Activated CD8-positive, alpha-beta memory T cell treated with anti-CD3 and anti-CD28 coated beads, Interleukin-2, amount 10 ng/mL, durations not matched to agents 7 days and 5 days (primary cell): ENCODE measurements around the gene ZNF333. TPM values are rescaled to one million over a fixed set of nuclear protein-coding genes. Genes with fewer than 3 reads are reported as not detected.
"Not testable (repeated sequence)": the region's sequence is repeated elsewhere in the genome, so short reads cannot be mapped to it uniquely, and the experiment has no call there.

Experiments used
- ATAC-seq: fragments of 150-1000 bp; cut with Tn5 transposase; one replicate; pipeline ENCODE4 v1.10.0; 2021; ENCODE audit warnings: moderate library complexity
- CTCF ChIA-PET: fragments of 350-600 bp; sonication (Branson Sonifier 250); formaldehyde crosslinking; loops from one replicate; lab custom pipeline; 2021; ENCODE audit warnings: antibody characterized with exemption; lab: Charles Lee
- DNase-seq: peaks from one replicate; pipeline ENCODE4 v3.0.0-alpha.2; 2020
- H3K27ac Mint-ChIP-seq: one replicate; pipeline ENCODE4 v1.8.0; 2021; ENCODE audit warnings: mild to moderate bottlenecking, mixed read lengths
- H3K27me3 Mint-ChIP-seq: one replicate; pipeline ENCODE4 v1.8.0; 2021; ENCODE audit warnings: mixed read lengths
- H3K36me3 Mint-ChIP-seq: one replicate; pipeline ENCODE4 v1.8.0; 2021; ENCODE audit warnings: mild to moderate bottlenecking, mixed read lengths
- H3K4me1 Mint-ChIP-seq: one replicate; pipeline ENCODE4 v1.8.0; 2021; ENCODE audit warnings: mixed read lengths
- H3K4me3 Mint-ChIP-seq: one replicate; pipeline ENCODE4 v1.8.0; 2021; ENCODE audit warnings: mild to moderate bottlenecking, moderate library complexity, mixed read lengths
- H3K9me3 Mint-ChIP-seq: one replicate; pipeline ENCODE4 v1.8.0; 2022; ENCODE audit warnings: low read depth, mixed read lengths
- total RNA-seq, 2 experiments: library from RNA; stranded (reverse); gene quantifications; one replicate each; pipeline ENCODE4 v1.2.3, GENCODE V29; 2021

The ZNF333 gene
- total RNA-seq, 2 experiments from 2014 or later = 8.5 to 11.1 TPM

GRCh38 chr19:14764401-14764800, 74.6 kb downstream of the ZNF333 start:
- Mint-ChIP-seq H3K9me3 (peaks cover 2% of the 10 kb centered on the region), H3K27ac (no peak overlapping the region), H3K36me3 (no peaks in the 10 kb centered on the region), H3K4me3 (no peak overlapping the region), H3K4me1 (no peaks in the 10 kb centered on the region), H3K27me3 (no peaks in the 10 kb centered on the region)
- ATAC-seq (no peak), DNase-seq (no peak)
- CTCF ChIA-PET = no interaction called here

GRCh38 chr19:14765403-14765802, 75.6 kb downstream of the ZNF333 start:
- H3K27ac Mint-ChIP-seq, DNase-seq, H3K4me3 Mint-ChIP-seq, H3K36me3 Mint-ChIP-seq, H3K9me3 Mint-ChIP-seq, H3K4me1 Mint-ChIP-seq, CTCF ChIA-PET, H3K27me3 Mint-ChIP-seq: not testable (repeated sequence)
- ATAC-seq = peak; percentile 45

DNA sequence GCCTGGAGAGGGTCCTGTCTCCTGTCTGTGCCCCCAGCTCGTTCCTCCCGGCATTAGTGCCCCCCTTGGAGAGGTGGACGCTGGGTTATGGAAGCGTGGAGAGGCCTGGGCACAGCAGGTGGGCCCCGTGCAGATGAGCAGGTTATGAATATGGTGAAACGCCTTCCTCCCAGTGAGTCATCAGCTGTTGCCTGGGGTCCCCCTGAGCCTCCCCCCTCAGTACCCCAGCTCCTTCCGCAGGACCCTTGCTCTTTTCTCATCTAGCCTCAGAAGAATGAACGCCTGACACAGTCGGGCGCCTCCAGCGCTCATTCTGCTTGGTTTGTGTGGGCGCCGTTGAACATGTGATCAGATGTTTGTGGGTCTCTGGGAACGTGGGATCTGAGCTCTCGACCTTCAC, 76.0 kb downstream of the ZNF333 start:
- H3K4me1 Mint-ChIP-seq, CTCF ChIA-PET, H3K27ac Mint-ChIP-seq, H3K36me3 Mint-ChIP-seq, ATAC-seq, H3K4me3 Mint-ChIP-seq, H3K9me3 Mint-ChIP-seq, H3K27me3 Mint-ChIP-seq, DNase-seq: not testable (repeated sequence)

DNA sequence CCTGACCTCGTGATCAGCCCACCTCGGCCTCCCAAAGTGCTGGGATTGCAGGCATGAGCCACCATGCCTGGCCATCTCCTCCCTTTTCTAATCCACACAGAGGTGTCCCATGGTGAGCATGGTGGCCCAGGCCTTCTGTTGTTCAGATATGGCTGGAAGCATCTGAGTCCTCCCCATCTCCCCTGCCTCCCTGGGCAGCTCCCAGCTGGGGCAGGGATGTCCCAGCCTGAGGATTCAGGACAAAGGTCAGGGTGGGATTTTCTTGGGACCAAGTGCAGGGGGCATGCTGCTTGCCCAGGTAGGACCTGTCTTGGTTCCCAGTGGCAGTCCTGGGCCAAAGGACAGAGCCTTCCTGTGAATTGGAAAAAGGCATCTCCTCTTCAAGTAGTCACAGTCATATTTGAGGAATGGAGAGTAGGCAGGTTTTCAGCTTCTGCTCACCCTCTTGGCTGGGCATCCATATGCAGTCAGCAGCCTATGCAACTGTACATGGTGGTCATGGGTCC, 77.7 kb downstream of the ZNF333 start:
- DNase-seq (no peak), ATAC-seq (no peak)
- Mint-ChIP-seq H3K4me1 (no peaks in the 10 kb centered on the region), H3K36me3 (no peaks in the 10 kb centered on the region), H3K9me3 (no peaks in the 10 kb centered on the region), H3K4me3 (no peak overlapping the region), H3K27me3 (no peaks in the 10 kb centered on the region), H3K27ac (no peak overlapping the region)
- CTCF ChIA-PET = no interaction called here

GRCh38 chr19:14768001-14768400, 78.2 kb downstream of the ZNF333 start:
- Mint-ChIP-seq H3K4me3 (no peak overlapping the region), H3K4me1 (no peaks in the 10 kb centered on the region), H3K27ac (no peak overlapping the region), H3K9me3 (no peaks in the 10 kb centered on the region), H3K27me3 (no peaks in the 10 kb centered on the region), H3K36me3 (no peaks in the 10 kb centered on the region)
- ATAC-seq (no peak), DNase-seq (no peak)
- CTCF ChIA-PET = no interaction called here

DNA sequence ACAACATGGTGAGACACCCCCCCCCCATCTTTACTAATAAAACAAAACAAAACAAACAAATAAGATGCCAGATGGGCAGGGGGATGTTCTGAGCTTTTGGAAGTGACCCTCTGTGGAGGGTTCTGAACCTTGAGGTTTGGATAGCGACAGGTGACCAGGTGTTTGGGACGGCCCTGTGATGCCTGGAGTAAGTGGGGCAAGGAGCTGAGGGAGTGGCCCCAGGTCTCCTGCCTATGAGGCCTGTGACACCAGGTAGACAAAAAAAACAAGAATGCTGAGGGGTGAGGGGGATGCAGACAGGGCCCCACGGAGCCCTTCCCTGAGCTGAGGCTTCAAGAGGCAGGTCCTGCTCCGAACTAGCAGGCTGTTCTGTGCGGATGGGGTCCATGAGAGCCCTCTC, 79.4 kb downstream of the ZNF333 start:
- Mint-ChIP-seq H3K4me3 (no peak overlapping the region), H3K27me3 (no peaks in the 10 kb centered on the region), H3K27ac (no peak overlapping the region), H3K36me3 (no peaks in the 10 kb centered on the region), H3K4me1 (no peaks in the 10 kb centered on the region), H3K9me3 (no peaks in the 10 kb centered on the region)
- ATAC-seq (no peak), DNase-seq (peak; percentile 36)
- CTCF ChIA-PET = no interaction called here

- CTCF ChIA-PET = no interaction called here
- no peaks in the 10 kb centered on the region for H3K4me1 Mint-ChIP-seq
- H3K4me3 Mint-ChIP-seq = no peak overlapping the region
Observed at GRCh38 chr19:14770136-14770535, 80.3 kb downstream of the ZNF333 start.

GRCh38 chr19:14770944-14771839, 81.3 kb downstream of the ZNF333 start:
- CTCF ChIA-PET = interaction anchor here (0.6 kb wide), 1 partner anchor 165 kb away, joined by 3 read pairs; no protein-coding TSS in a partner anchor
- DNase-seq (peak; percentile 37), ATAC-seq (no peak)
- Mint-ChIP-seq H3K4me1 (peaks cover 3% of the 10 kb centered on the region), H3K27me3 (peaks cover 9% of the 10 kb centered on the region), H3K27ac (no peak overlapping the region), H3K36me3 (no peaks in the 10 kb centered on the region), H3K9me3 (no peaks in the 10 kb centered on the region), H3K4me3 (no peak overlapping the region)

More at GRCh38 chr19:14770136-14770535, 80.3 kb downstream of the ZNF333 start:
- Mint-ChIP-seq H3K36me3 (no peaks in the 10 kb centered on the region), H3K9me3 (no peaks in the 10 kb centered on the region), H3K27ac (no peak overlapping the region), H3K27me3 (no peaks in the 10 kb centered on the region)
- DNase-seq = peak; percentile 21
- no peak for ATAC-seq

GRCh38 chr19:14772467-14772866, 82.6 kb downstream of the ZNF333 start:
- ATAC-seq = no peak
- Mint-ChIP-seq H3K4me3 (no peak overlapping the region), H3K36me3 (no peaks in the 10 kb centered on the region), H3K9me3 (no peaks in the 10 kb centered on the region), H3K27me3 (peaks cover 19% of the 10 kb centered on the region), H3K27ac (no peak overlapping the region), H3K4me1 (peaks cover 3% of the 10 kb centered on the region)
- CTCF ChIA-PET = no interaction called here
- peak; percentile 3 for DNase-seq

DNA sequence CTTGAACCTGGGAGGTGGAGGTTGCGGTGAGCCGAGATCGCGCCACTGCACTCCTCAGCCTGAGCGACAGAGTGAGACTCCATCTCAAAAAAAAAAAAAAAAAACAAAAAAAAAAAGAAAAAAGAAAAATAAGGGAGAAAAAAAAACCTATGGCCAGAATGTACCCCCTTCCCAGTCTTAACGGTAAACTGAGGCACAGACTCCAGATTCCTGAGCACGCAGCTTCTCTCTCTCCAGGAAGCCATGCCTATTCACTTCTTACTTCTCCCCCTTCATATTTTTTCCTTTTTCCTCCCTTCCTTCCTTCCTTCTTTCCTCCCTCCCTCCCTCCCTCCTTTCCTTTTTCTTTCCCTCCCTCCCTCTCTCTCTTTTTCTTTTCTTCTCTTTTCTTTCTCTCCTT, 83.1 kb downstream of the ZNF333 start:
- no peak overlapping the region for H3K27ac Mint-ChIP-seq
- no peak overlapping the region for H3K4me3 Mint-ChIP-seq
- CTCF ChIA-PET = no interaction called here
- peaks cover 5% of the 10 kb centered on the region for H3K4me1 Mint-ChIP-seq
- peaks cover 2% of the 10 kb centered on the region for H3K36me3 Mint-ChIP-seq
- H3K9me3 Mint-ChIP-seq = no peaks in the 10 kb centered on the region
- DNase-seq (no peak), ATAC-seq (no peak)
- H3K27me3 Mint-ChIP-seq = peaks cover 25% of the 10 kb centered on the region

DNA sequence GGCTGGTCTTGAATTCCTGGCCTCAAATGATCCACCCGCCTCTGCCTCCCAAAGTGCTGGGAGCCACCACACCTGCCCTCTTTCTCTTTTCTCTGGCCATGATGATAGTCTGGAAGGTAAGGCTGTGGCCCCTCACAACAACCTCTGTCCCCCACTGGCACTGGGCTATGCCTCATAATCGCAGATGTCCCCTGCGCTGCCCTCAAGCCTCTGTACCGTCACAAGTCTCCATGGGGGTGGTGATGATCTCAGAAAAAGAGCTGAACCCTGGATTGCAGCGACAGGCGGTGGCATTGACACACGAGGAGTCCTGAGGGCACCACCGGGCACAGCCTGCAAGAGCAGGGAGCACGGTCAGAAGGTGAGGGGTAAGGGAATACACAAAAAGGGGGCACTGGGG, 83.9 kb downstream of the ZNF333 start:
- CTCF ChIA-PET, ATAC-seq, H3K36me3 Mint-ChIP-seq, H3K4me1 Mint-ChIP-seq, H3K27ac Mint-ChIP-seq, H3K4me3 Mint-ChIP-seq, H3K9me3 Mint-ChIP-seq: not testable (repeated sequence)
- DNase-seq = peak; percentile 22
- H3K27me3 Mint-ChIP-seq = peaks cover 30% of the 10 kb centered on the region

DNA sequence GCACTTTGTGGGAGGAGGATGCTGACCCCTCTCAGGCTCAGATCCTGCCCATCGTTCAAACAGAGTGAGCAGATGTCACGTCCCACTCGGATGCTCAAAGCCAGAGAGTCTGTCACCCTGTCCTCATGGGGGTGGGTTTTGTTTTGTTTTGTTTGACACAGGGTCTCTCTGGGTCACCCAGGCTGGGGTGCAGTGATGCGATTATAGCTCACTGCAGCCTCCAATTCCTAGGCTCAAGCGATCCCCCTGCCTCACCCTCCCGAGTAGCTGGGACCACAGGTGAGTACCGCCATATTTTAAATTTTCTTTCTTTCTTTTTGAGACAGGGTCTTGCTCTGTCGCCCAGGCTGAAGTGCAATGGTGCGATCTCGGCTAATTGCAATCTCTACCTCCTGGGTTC, 84.5 kb downstream of the ZNF333 start:
- CTCF ChIA-PET = no interaction called here
- H3K27me3 Mint-ChIP-seq = peaks cover 30% of the 10 kb centered on the region
- H3K36me3 Mint-ChIP-seq = peaks cover 2% of the 10 kb centered on the region
- no peak overlapping the region for H3K27ac Mint-ChIP-seq
- no peak overlapping the region for H3K4me3 Mint-ChIP-seq
- H3K4me1 Mint-ChIP-seq = peaks cover 5% of the 10 kb centered on the region
- H3K9me3 Mint-ChIP-seq = no peaks in the 10 kb centered on the region
- DNase-seq (peak; percentile 21), ATAC-seq (no peak)

- H3K4me3 Mint-ChIP-seq, H3K9me3 Mint-ChIP-seq: not testable (repeated sequence)
Observed at GRCh38 chr19:14775326-14775725, 85.5 kb downstream of the ZNF333 start.

More at GRCh38 chr19:14775326-14775725, 85.5 kb downstream of the ZNF333 start:
- not testable (repeated sequence) for ATAC-seq, H3K27ac Mint-ChIP-seq, H3K4me1 Mint-ChIP-seq, H3K36me3 Mint-ChIP-seq
- H3K27me3 Mint-ChIP-seq = peaks cover 30% of the 10 kb centered on the region
- peak; percentile 1 for DNase-seq
- CTCF ChIA-PET = interaction anchor here (1.9 kb wide), 1 partner anchor 202 kb away, joined by 5 read pairs; no protein-coding TSS in a partner anchor
